Smooth muscle cell (in vitro differentiated cells): ENCODE results near the gene TPD52L1. TPM values are rescaled to one million over a fixed set of nuclear protein-coding genes. Genes with fewer than 3 reads are reported as not detected.

ENCODE experiments used
- DNase-seq: peaks from one replicate; lab custom pipeline; 2025; ENCODE audit not compliant: unreplicated experiment; lab: John Stamatoyannopoulos, UW
- H2AFZ ChIP-seq: fragments of 200-600 bp; sonication (generic); 2 replicates; pipeline ENCODE4 v1.6.0; 2016; ENCODE audit warnings: antibody characterized with exemption, low read depth, mild to moderate bottlenecking
- H3F3A ChIP-seq: fragments of 200-600 bp; sonication (generic); 2 replicates; pipeline ENCODE4 v1.6.0; 2017; ENCODE audit warnings: antibody characterized with exemption, low read depth
- H3K27ac ChIP-seq: fragments of 200-600 bp; sonication (generic); 2 replicates; pipeline ENCODE4 v1.5.1; 2016; ENCODE audit warnings: low read depth, mild to moderate bottlenecking
- H3K27me3 ChIP-seq: fragments of 200-600 bp; sonication (generic); 2 replicates; pipeline ENCODE4 v1.6.1; 2016; ENCODE audit warnings: low read depth, mild to moderate bottlenecking
- H3K36me3 ChIP-seq: fragments of 200-600 bp; sonication (generic); 2 replicates; pipeline ENCODE4 v1.5.1; 2016; ENCODE audit warnings: low read depth
- H3K4me1 ChIP-seq: fragments of 200-600 bp; sonication (generic); 2 replicates; pipeline ENCODE4 v1.5.1; 2016; ENCODE audit warnings: low read depth
- H3K4me2 ChIP-seq: fragments of 200-600 bp; sonication (generic); 2 replicates; pipeline ENCODE4 v1.6.0; 2016; ENCODE audit warnings: mild to moderate bottlenecking
- H3K4me3 ChIP-seq: fragments of 200-600 bp; sonication (generic); 2 replicates; pipeline ENCODE4 v1.5.1; 2016; ENCODE audit warnings: mild to moderate bottlenecking
- H3K79me2 ChIP-seq: fragments of 200-600 bp; sonication (generic); 2 replicates; pipeline ENCODE4 v1.6.0; 2016; ENCODE audit warnings: low read depth, mild to moderate bottlenecking
- H3K9ac ChIP-seq: fragments of 200-600 bp; sonication (generic); 2 replicates; pipeline ENCODE4 v1.6.0; 2016; ENCODE audit warnings: low read depth
- H3K9me3 ChIP-seq: fragments of 200-600 bp; sonication (generic); replicated peaks from 2 replicates; pipeline ENCODE4 v1.5.1; 2016; ENCODE audit warnings: low read depth
- H4K20me1 ChIP-seq: fragments of 200-600 bp; sonication (generic); 2 replicates; pipeline ENCODE4 v1.6.0; 2016; ENCODE audit warnings: low read depth
- WGBS: methylation state at CpG from one replicate; pipeline ENCODE4 v1.1.7; 2016; ENCODE audit warnings: low lambda C conversion rate; 5-methylcytosine and 5-hydroxymethylcytosine counted together
- polyA plus RNA-seq: library from polyadenylated mRNA; unstranded; fragments of >200 nt; fragmentation: Nextera tagmentation; extraction: Ambion mirVana; gene quantifications from 2 replicates; pipeline ENCODE4 v1.2.1, GENCODE V29; 2016
- total RNA-seq: library from RNA; depleted of rRNA; stranded (reverse); fragments of >200 nt; gene quantifications from 2 replicates; pipeline ENCODE4 v1.2.3, GENCODE V29; 2014
- TF ChIP-seq, protein P1 (sequence below): fragments of 200-600 bp; sonication (generic); IDR thresholded peaks from 2 replicates; pipeline ENCODE4 v1.5.1; 2017; ENCODE audit warnings: borderline replicate concordance, mild to moderate bottlenecking, antibody characterized with exemption; ENCODE audit not compliant: insufficient read depth, poor library complexity, severe bottlenecking

The TPD52L1 gene
- total and polyA plus RNA-seq, 2 experiments from 2014 or later = 15.3 to 65.8 TPM

DNA sequence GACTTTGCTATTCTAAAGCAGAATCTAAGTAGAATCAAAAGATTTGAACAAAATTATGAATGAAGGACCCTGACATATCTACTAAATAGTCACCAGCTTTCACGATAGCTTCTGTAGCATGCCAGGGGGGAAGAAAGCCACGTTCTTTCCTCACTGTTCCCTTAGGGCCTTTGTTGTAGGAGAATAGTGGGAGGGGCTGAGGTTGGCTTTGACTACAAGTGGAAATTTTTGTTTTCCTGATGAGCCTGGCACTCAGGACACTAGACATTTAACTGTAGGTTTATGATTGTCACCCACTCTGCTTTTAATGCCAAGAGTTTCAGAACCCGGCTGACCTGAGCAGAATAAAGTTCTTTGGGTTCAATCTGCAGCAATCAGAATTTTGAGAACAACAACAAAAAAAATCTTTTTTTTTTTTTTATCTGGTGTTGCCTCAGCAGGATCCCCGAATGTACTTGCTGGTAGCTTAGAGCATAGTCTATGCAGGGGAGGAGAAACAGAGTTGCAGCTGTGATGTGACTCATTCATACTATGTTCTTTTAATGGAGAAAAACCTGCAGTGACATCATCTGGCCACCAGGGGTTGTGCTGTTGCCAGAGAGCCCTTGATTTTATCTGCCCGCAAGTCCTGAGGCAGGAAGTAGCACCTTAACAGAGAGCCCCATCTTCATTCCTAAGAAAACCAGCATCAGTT lies 38.5 kb downstream of the TPD52L1 start:
- Histone ChIP-seq H3K36me3 (no peaks in the 10 kb centered on the region), H2AFZ (peak overlapping the region; percentile 4), H3K27me3 (no peaks in the 10 kb centered on the region), H3K27ac (peak overlapping the region; percentile 46), H3K4me3 (no peak overlapping the region), H3F3A (no peaks in the 10 kb centered on the region), H3K4me2 (peak overlapping the region; percentile 37), H4K20me1 (no peaks in the 10 kb centered on the region), H3K4me1 (peaks cover 23% of the 10 kb centered on the region), H3K79me2 (no peaks in the 10 kb centered on the region), H3K9me3 (no peaks in the 10 kb centered on the region), H3K9ac (no peak overlapping the region)
- WGBS = 36% methylated on average over 5 of the region's 5 CpGs
- TF ChIP-seq, protein P1, sequence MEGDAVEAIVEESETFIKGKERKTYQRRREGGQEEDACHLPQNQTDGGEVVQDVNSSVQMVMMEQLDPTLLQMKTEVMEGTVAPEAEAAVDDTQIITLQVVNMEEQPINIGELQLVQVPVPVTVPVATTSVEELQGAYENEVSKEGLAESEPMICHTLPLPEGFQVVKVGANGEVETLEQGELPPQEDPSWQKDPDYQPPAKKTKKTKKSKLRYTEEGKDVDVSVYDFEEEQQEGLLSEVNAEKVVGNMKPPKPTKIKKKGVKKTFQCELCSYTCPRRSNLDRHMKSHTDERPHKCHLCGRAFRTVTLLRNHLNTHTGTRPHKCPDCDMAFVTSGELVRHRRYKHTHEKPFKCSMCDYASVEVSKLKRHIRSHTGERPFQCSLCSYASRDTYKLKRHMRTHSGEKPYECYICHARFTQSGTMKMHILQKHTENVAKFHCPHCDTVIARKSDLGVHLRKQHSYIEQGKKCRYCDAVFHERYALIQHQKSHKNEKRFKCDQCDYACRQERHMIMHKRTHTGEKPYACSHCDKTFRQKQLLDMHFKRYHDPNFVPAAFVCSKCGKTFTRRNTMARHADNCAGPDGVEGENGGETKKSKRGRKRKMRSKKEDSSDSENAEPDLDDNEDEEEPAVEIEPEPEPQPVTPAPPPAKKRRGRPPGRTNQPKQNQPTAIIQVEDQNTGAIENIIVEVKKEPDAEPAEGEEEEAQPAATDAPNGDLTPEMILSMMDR = peak; percentile 75
- DNase-seq = no peak

DNA sequence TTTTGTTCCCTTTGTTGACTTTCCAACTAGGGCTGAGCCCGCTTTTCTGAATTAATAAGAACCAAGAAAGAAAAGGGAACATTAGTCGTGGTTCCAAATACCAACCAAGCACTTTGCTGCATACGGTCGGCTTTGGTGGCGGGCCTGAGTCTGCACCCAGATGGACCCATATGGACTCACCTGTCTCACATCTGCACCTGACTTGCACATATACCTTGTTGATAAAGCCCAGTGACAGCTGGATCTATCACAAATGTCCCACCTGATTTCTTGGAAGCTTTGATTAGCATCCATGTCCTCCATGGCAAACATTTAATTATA lies 39.0 kb downstream of the TPD52L1 start:
- Histone ChIP-seq H4K20me1 (no peaks in the 10 kb centered on the region), H2AFZ (no peak overlapping the region), H3K27me3 (no peaks in the 10 kb centered on the region), H3K4me1 (peaks cover 28% of the 10 kb centered on the region), H3K9ac (no peak overlapping the region), H3F3A (no peaks in the 10 kb centered on the region), H3K4me3 (no peak overlapping the region), H3K27ac (peak overlapping the region; percentile 23), H3K36me3 (no peaks in the 10 kb centered on the region), H3K4me2 (no peak overlapping the region), H3K79me2 (no peaks in the 10 kb centered on the region), H3K9me3 (no peaks in the 10 kb centered on the region)
- no peak for DNase-seq
- 93% methylated on average over 5 of the region's 5 CpGs for WGBS
- TF ChIP-seq, protein P1 = no peak

DNA sequence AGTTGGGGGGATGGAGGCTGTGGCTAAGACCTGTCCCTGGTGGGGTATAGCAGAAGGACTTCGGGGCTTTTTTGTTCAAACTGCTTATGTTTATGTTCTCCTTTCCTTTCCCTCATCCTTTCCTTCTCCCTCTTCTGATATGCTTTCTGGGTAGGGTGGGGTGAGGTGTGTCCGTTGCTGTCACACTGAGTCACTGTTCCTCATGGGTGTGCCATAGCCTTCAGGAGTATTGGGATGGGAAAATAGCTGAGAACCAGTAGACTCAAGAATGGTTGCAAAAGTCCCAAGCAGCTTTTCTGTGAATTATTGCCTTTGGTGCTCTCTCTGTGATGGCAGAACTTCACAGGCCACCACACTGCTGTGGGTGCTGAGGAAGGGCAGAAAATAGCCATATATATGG lies 39.6 kb downstream of the TPD52L1 start:
- 91% methylated on average over 2 of the region's 2 CpGs for WGBS
- DNase-seq = no peak
- TF ChIP-seq, protein P1 = no peak

DNA sequence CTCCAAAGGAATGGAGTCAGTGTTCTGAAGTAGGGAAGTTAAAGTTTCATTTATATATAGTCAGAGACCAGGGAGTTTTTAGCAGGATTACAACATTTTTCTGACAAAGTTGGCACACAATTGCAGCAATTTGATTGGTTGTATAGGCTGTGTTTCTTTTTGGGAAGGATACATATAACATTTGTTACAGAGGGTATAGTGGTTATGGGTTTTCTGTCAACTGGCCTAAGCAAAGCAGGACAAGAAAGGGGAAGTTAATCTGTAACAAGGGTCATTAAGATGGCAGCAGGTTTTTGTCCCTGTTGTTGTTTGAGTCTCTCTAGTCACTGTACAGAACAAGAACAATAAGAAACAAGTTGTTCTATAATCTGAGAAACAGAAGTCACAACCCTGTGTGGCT lies 41.4 kb downstream of the TPD52L1 start:
- Histone ChIP-seq H3K79me2 (no peaks in the 10 kb centered on the region), H3K4me2 (no peak overlapping the region), H3K27ac (no peak overlapping the region)

More for the DNA sequence above, 39.6 kb downstream of the TPD52L1 start:
- H3K79me2 ChIP-seq = no peaks in the 10 kb centered on the region
- peaks cover 32% of the 10 kb centered on the region for H3K4me1 ChIP-seq
- no peaks in the 10 kb centered on the region for H3K9me3 ChIP-seq
- no peak overlapping the region for H2AFZ ChIP-seq
- no peak overlapping the region for H3K4me2 ChIP-seq
- no peaks in the 10 kb centered on the region for H4K20me1 ChIP-seq
- no peak overlapping the region for H3K9ac ChIP-seq
- H3K27me3 ChIP-seq = no peaks in the 10 kb centered on the region
- H3K4me3 ChIP-seq = no peak overlapping the region
- no peaks in the 10 kb centered on the region for H3F3A ChIP-seq
- H3K36me3 ChIP-seq = no peaks in the 10 kb centered on the region
- H3K27ac ChIP-seq = peak overlapping the region; percentile 23

More for the DNA sequence above, 41.4 kb downstream of the TPD52L1 start:
- H3K9ac ChIP-seq = no peak overlapping the region
- no peaks in the 10 kb centered on the region for H3K27me3 ChIP-seq
- no peak overlapping the region for H3K4me3 ChIP-seq
- no peak overlapping the region for H2AFZ ChIP-seq
- no peaks in the 10 kb centered on the region for H3K9me3 ChIP-seq
- TF ChIP-seq, protein P1 = no peak
- peaks cover 28% of the 10 kb centered on the region for H3K4me1 ChIP-seq
- DNase-seq = no peak
- H3K36me3 ChIP-seq = no peaks in the 10 kb centered on the region
- H4K20me1 ChIP-seq = no peaks in the 10 kb centered on the region
- H3F3A ChIP-seq = no peaks in the 10 kb centered on the region
